GM12878 (cell line): ENCODE data around the gene DDRGK1. TPM values are rescaled to one million over a fixed set of nuclear protein-coding genes. Genes with fewer than 3 reads are reported as not detected.

ENCODE experiments used
- ATAC-seq: fragments of 200-7000 bp; cut with Tn5 transposase; 3 replicates; pipeline ENCODE4 v1.9.1; 2020; ENCODE audit warnings: mild to moderate bottlenecking, moderate library complexity
- BruUV-seq: library from RNA; stranded (reverse); fragments of 400-500 nt; replicated peaks from 2 replicates; lab custom pipeline; 2021; lab: Mats Ljungman, UMichigan
- CTCF ChIA-PET: fragments of 300-600 bp; sonication (Branson Sonifier 250); formaldehyde crosslinking; extraction: SDS; loops from one replicate; lab custom pipeline; 2021; ENCODE audit warnings: inconsistent platforms; lab: Yijun Ruan, JAX
- POLR2A ChIA-PET: fragments of 350-600 bp; formaldehyde crosslinking; extraction: SDS; loops from one replicate; lab custom pipeline; 2021; ENCODE audit warnings: inconsistent platforms; lab: Charles Lee
- RAD21 ChIA-PET: fragments of 300-600 bp; sonication (Branson Sonifier 250); formaldehyde crosslinking; loops from one replicate; lab custom pipeline; 2023; ENCODE audit warnings: antibody characterized with exemption; ENCODE audit not compliant: unreplicated experiment; lab: Charles Lee
- SMC1A ChIA-PET: fragments of 300-600 bp; sonication (Branson Sonifier 250); formaldehyde crosslinking; loops from one replicate; lab custom pipeline; 2023; ENCODE audit not compliant: unreplicated experiment, uncharacterized antibody; lab: Charles Lee
- DNase-seq: peaks from one replicate; pipeline ENCODE4 v3.0.0-alpha.2; 2011; ENCODE audit warnings: low read depth, low spot score
- FAIRE-seq: peaks from 3 replicates; lab custom pipeline; 2011; peaks lifted over from hg19 to GRCh38; lab: Jason Lieb, UNC
- H2AFZ ChIP-seq: 2 replicates; pipeline ENCODE4 v1.6.0; 2011; ENCODE audit warnings: low read depth, low read length, control low read depth; ENCODE audit not compliant: control insufficient read depth
- H3K27ac ChIP-seq: 2 replicates; pipeline ENCODE4 v1.5.1; 2011; ENCODE audit warnings: control low read depth; ENCODE audit not compliant: control insufficient read depth, insufficient read depth
- H3K27me3 ChIP-seq, 2 experiments: replicated peaks in 1 of 2; 2 replicates each; pipeline versions ENCODE4 v1.6.0 to v1.6.1; 2011; ENCODE audit warnings: low read length in 1 of 2; ENCODE audit not compliant: control insufficient read depth in 2 of 2, insufficient read depth in 2 of 2
- H3K36me3 ChIP-seq, 2 experiments: 2 replicates each; pipeline ENCODE4 v1.5.1; 2011; ENCODE audit warnings: low read length in 1 of 2; ENCODE audit not compliant: control insufficient read depth in 2 of 2, insufficient read depth in 2 of 2
- H3K4me1 ChIP-seq: 2 replicates; pipeline ENCODE4 v1.6.1; 2011; ENCODE audit warnings: mild to moderate bottlenecking, low read length, moderate library complexity, mixed read lengths; ENCODE audit not compliant: control insufficient read depth, insufficient read depth
- H3K4me2 ChIP-seq: 2 replicates; pipeline ENCODE4 v1.6.0; 2011; ENCODE audit warnings: control low read depth; ENCODE audit not compliant: control insufficient read depth, insufficient read depth
- H3K4me3 ChIP-seq: fragments of 200-600 bp; sonication (generic); 2 replicates; pipeline ENCODE4 v1.5.1; 2016
- H3K79me2 ChIP-seq: 2 replicates; pipeline ENCODE4 v1.6.0; 2011; ENCODE audit warnings: low read length; ENCODE audit not compliant: control insufficient read depth, insufficient read depth
- H3K9ac ChIP-seq: 2 replicates; pipeline ENCODE4 v1.8.0; 2011; ENCODE audit warnings: low read length, control low read depth, mixed read lengths; ENCODE audit not compliant: control insufficient read depth, insufficient read depth
- H3K9me3 ChIP-seq: replicated peaks from 3 replicates; pipeline ENCODE4 v1.5.1; 2011; ENCODE audit warnings: mild to moderate bottlenecking, low read length; ENCODE audit not compliant: control insufficient read depth, insufficient read depth
- H4K20me1 ChIP-seq: 2 replicates; pipeline ENCODE4 v1.6.0; 2011; ENCODE audit not compliant: control insufficient read depth, insufficient read depth
- BHLHE40 ChIP-seq, 2 experiments: fragments of 450-650 bp in 1 of 2; IDR thresholded peaks; 2 replicates each; pipeline ENCODE4 v1.6.1; 2011 to 2017; ENCODE audit warnings: low read depth in 2 of 2, borderline replicate concordance in 1 of 2, improper control_type of control experiment in 1 of 2, low read length in 1 of 2, mild to moderate bottlenecking in 1 of 2
- CHD2 ChIP-seq: IDR thresholded peaks from 2 replicates; pipeline ENCODE4 v1.6.1; 2011; ENCODE audit warnings: low read depth, low read length, improper control_type of control experiment, borderline replicate concordance
- CREB1 ChIP-seq: IDR thresholded peaks from 2 replicates; pipeline ENCODE4 v1.6.1; 2012; ENCODE audit warnings: low read depth, mild to moderate bottlenecking, inconsistent platforms
- E2F4 ChIP-seq: IDR thresholded peaks from 2 replicates; pipeline ENCODE4 v1.6.1; 2012; ENCODE audit warnings: low read depth, low read length, improper control_type of control experiment
- EGR1 ChIP-seq, 2 experiments: IDR thresholded peaks; 1 replicate in 1 of 2; 2 replicates in 1 of 2; pipeline ENCODE4 v1.6.1; 2011 to 2012; ENCODE audit warnings: low read depth in 2 of 2, low read length in 2 of 2, borderline replicate concordance in 1 of 2, mild to moderate bottlenecking in 1 of 2, moderate library complexity in 1 of 2
- EP300 ChIP-seq, 2 experiments: fragments of 150-350 bp in 1 of 2; IDR thresholded peaks; 2 replicates each; pipeline ENCODE4 v1.6.1; 2011 to 2012; ENCODE audit warnings: low read depth in 2 of 2, low read length in 2 of 2, borderline replicate concordance in 1 of 2, improper control_type of control experiment in 1 of 2, inconsistent platforms in 1 of 2; ENCODE audit not compliant: control insufficient read depth in 1 of 2
- FOS ChIP-seq: IDR thresholded peaks from 3 replicates; pipeline ENCODE4 v1.6.1; 2011; ENCODE audit warnings: borderline replicate concordance; ENCODE audit not compliant: insufficient read length; ENCODE audit errors: extremely low read depth
- MTA2 ChIP-seq: fragments of 450-650 bp; IDR thresholded peaks from 2 replicates; pipeline ENCODE4 v1.6.1; 2016; ENCODE audit warnings: low read depth, mild to moderate bottlenecking, moderate library complexity
- POLR2A ChIP-seq: IDR thresholded peaks from 2 replicates; pipeline ENCODE4 v1.6.1; 2011; ENCODE audit warnings: low read depth, mild to moderate bottlenecking, low read length
- RFX5 ChIP-seq: IDR thresholded peaks from 2 replicates; pipeline ENCODE4 v1.6.1; 2011; ENCODE audit warnings: low read depth, low read length, improper control_type of control experiment
- SMAD1 ChIP-seq: fragments of 450-650 bp; IDR thresholded peaks from 2 replicates; pipeline ENCODE4 v1.6.1; 2018; ENCODE audit warnings: mild to moderate bottlenecking, low read depth; ENCODE audit not compliant: partially characterized antibody
- SMARCA5 ChIP-seq: fragments of 450-650 bp; IDR thresholded peaks from 2 replicates; pipeline ENCODE4 v1.6.1; 2017; ENCODE audit warnings: mild to moderate bottlenecking
- STAT3 ChIP-seq: IDR thresholded peaks from 2 replicates; pipeline ENCODE4 v1.6.1; 2011; ENCODE audit warnings: low read depth, low read length, improper control_type of control experiment
- SUZ12 ChIP-seq: fragments of 200-600 bp; sonication (generic); IDR thresholded peaks from one replicate; pipeline ENCODE4 v1.6.1; 2018; ENCODE audit warnings: antibody characterized with exemption, mild to moderate bottlenecking; ENCODE audit not compliant: unreplicated experiment
- ZBTB11 ChIP-seq: fragments of 450-650 bp; formaldehyde crosslinking; IDR thresholded peaks from 2 replicates; pipeline ENCODE4 v1.5.0; 2022; ENCODE audit warnings: mild to moderate bottlenecking, missing genetic modification characterization
- ZZZ3 ChIP-seq: IDR thresholded peaks from 2 replicates; pipeline ENCODE4 v1.6.1; 2011; ENCODE audit warnings: low read depth; ENCODE audit not compliant: control insufficient read depth, insufficient read length
- WGBS: methylation state at CpG from one replicate; pipeline ENCODE4 v1.1.6; 2016; ENCODE audit warnings: low lambda C conversion rate; ENCODE audit not compliant: insufficient replicate concordance, insufficient coverage; ENCODE audit errors: missing lambda C conversion rate; 5-methylcytosine and 5-hydroxymethylcytosine counted together
- in situ Hi-C: fragments of 300-500 bp; cut with MboI; formaldehyde crosslinking; loops from 9 replicates; pipeline ENCODE4 v1.14.3; 2018; ENCODE audit warnings: mixed read lengths
- intact Hi-C: fragments of 100-400 bp; cut with micrococcal nuclease; formaldehyde crosslinking; loops from one replicate; pipeline ENCODE4 v1.14.2; 2022; ENCODE audit not compliant: unreplicated experiment
- polyA plus RNA-seq, 11 experiments: library from polyadenylated mRNA; depleted of rRNA in 4 of 11; unstranded in 6 of 11; stranded (reverse) in 5 of 11; fragments of >200 nt; fragmentation: Nextera tagmentation in 4 of 11; fragmentation: Illumina TruSeq in 1 of 11; extraction: Ambion mirVana in 4 of 11; extraction: Trizol in 1 of 11; gene quantifications; 1 replicate in 1 of 11; 2 replicates in 10 of 11; pipeline versions ENCODE4 v1.2.1 to v1.2.3, GENCODE V29; 2011 to 2016; ENCODE audit warnings: inconsistent platforms in 2 of 11, missing spikeins in 2 of 11, low read depth in 1 of 11
- total RNA-seq, 4 experiments: library from RNA; depleted of rRNA in 3 of 4; stranded (reverse); fragments of >200 nt in 3 of 4; fragmentation: Illumina TruSeq in 1 of 4; extraction: Trizol in 1 of 4; gene quantifications; 2 replicates each; pipeline versions ENCODE4 v1.2.1 to v1.2.3, GENCODE V29; 2013 to 2021

Gene DDRGK1
- total and polyA plus RNA-seq, 10 of the 15 experiments (the other 5 are each of a cell fraction or from before 2014, with no cell fraction given) = 4.0 to 55.2 (median 39.7) TPM

GRCh38 chr20:3165473-3166337 is 38.8 kb downstream of the DDRGK1 start (continued):
- TF ChIP-seq BHLHE40 (IDR thresholded peaks at IDR 0.05; ENCODE audit: borderline replicate concordance in 1 of 2, low read depth in 2 of 2, low read length in 1 of 2) (no peak), E2F4 (no peak), MTA2 (no peak), RFX5 (no peak)

GRCh38 chr20:3164763-3165410 is 39.6 kb downstream of the DDRGK1 start:
- H3K4me1 ChIP-seq = no peaks in the 10 kb centered on the region
- H3K36me3 ChIP-seq = no peaks in the 10 kb centered on the region
- peaks cover 1 to 3% of the 10 kb centered on the region in 2 experiments; a peak in 3 of 4 replicates for H3K27me3 ChIP-seq
- ChIA-PET POLR2A (interaction anchor here (0.7 kb wide), 1 partner anchor 54 kb away, joined by 3 read pairs; no protein-coding TSS in a partner anchor), RAD21 (no interaction called here), CTCF (no interaction called here), SMC1A (no interaction called here)
- WGBS = 89% methylated on average over 40 of the region's 41 CpGs
- H3K27ac ChIP-seq = no peak overlapping the region
- no peak overlapping the region for H3K9ac ChIP-seq
- no peaks in the 10 kb centered on the region for H4K20me1 ChIP-seq
- no TSS peak for BruUV-seq
- in situ Hi-C loops = no loop called here
- intact Hi-C loops = no loop called here
- H3K79me2 ChIP-seq = peaks cover 2% of the 10 kb centered on the region
- H3K9me3 ChIP-seq = no peaks in the 10 kb centered on the region
- FAIRE-seq (no peak), DNase-seq (no peak), ATAC-seq (no peak)
- no peak overlapping the region for H3K4me2 ChIP-seq
- no peak overlapping the region for H2AFZ ChIP-seq
- H3K4me3 ChIP-seq = no peak overlapping the region
- TF ChIP-seq CREB1 (no peak), ZZZ3 (no peak), EGR1 (IDR thresholded peaks at IDR 0.05; ENCODE audit: borderline replicate concordance in 1 of 2, low read depth in 2 of 2, low read length in 2 of 2) (no peak), FOS (no peak), EP300 (IDR thresholded peaks at IDR 0.05; ENCODE audit: borderline replicate concordance in 1 of 2, control insufficient read depth in 1 of 2, low read depth in 2 of 2, low read length in 2 of 2) (no peak), POLR2A (no peak), SUZ12 (no peak), CHD2 (no peak), SMARCA5 (no peak), STAT3 (no peak), SMAD1 (no peak), ZBTB11 (CRISPR knock-in tag) (no peak)
